Neutrophil (primary cell): ENCODE results near the gene JUP.
"Not testable (repeated sequence)": the region's sequence is repeated elsewhere in the genome, so short reads cannot be mapped to it uniquely, and the experiment has no call there.

Experiments used
- H3K27ac ChIP-seq: fragments of 200-600 bp; sonication (generic); 2 replicates; pipeline ENCODE4 v1.5.1; 2016; ENCODE audit warnings: mild to moderate bottlenecking, moderate library complexity
- H3K27me3 ChIP-seq: fragments of 200-600 bp; sonication (generic); 2 replicates; pipeline ENCODE4 v1.6.0; 2016; ENCODE audit warnings: mild to moderate bottlenecking
- H3K36me3 ChIP-seq: fragments of 200-600 bp; sonication (generic); 2 replicates; pipeline ENCODE4 v1.5.1; 2017
- H3K4me1 ChIP-seq, 2 experiments: fragments of 200-600 bp in 1 of 2; sonication (generic) in 1 of 2; 1 replicate in 1 of 2; 2 replicates in 1 of 2; pipeline versions ENCODE4 v1.5.1 to v1.6.1; 2013 to 2016; ENCODE audit warnings: low read depth in 1 of 2, low read length in 1 of 2, mild to moderate bottlenecking in 1 of 2, moderate library complexity in 1 of 2; ENCODE audit not compliant: control insufficient read depth in 1 of 2, insufficient read depth in 1 of 2
- H3K4me3 ChIP-seq, 2 experiments: fragments of 200-600 bp in 1 of 2; sonication (generic) in 1 of 2; 1 replicate in 1 of 2; 2 replicates in 1 of 2; pipeline ENCODE4 v1.5.1; 2013 to 2016; ENCODE audit warnings: low read depth in 1 of 2, low read length in 1 of 2, mild to moderate bottlenecking in 1 of 2, moderate library complexity in 1 of 2
- H3K9me3 ChIP-seq: fragments of 200-600 bp; sonication (generic); 2 replicates; pipeline ENCODE4 v1.5.1; 2016
- CTCF ChIP-seq: fragments of 200-600 bp; sonication (generic); IDR thresholded peaks from 2 replicates; pipeline ENCODE4 v1.5.1; 2016; ENCODE audit warnings: antibody characterized with exemption

JUP gene

GRCh38 chr17:41786227-41787020, at the start of gene JUP:
JUP (minus strand) TSS chr17:41786711; CDS start chr17:41771854, 14,857 bp downstream.
- Histone ChIP-seq H3K4me3 (peak within 1 kb of the TSS; percentile 45 to 54), H3K36me3 (no peaks in the 10 kb centered on the region), H3K27me3 (peaks cover 73% of the 10 kb centered on the region), H3K27ac (peak within 1 kb of the TSS; percentile 25), H3K4me1 (peaks cover 17 to 29% of the 10 kb centered on the region in 2 experiments), H3K9me3 (no peaks in the 10 kb centered on the region)
- TF ChIP-seq CTCF: peak; percentile 13

- H3K4me3 ChIP-seq: peak within 1 kb of the TSS; percentile 44 to 60
- H3K27me3 ChIP-seq: peaks cover 71% of the 10 kb centered on the region
- no peak for TF ChIP-seq CTCF
- H3K9me3 ChIP-seq: no peaks in the 10 kb centered on the region
- H3K36me3 ChIP-seq: no peaks in the 10 kb centered on the region
- no peak within 1 kb of the TSS for H3K27ac ChIP-seq
- peaks cover 3 to 12% of the 10 kb centered on the region in 2 experiments for H3K4me1 ChIP-seq
Observed at GRCh38 chr17:41835800-41836549, 49.5 kb upstream of the JUP start, which contains the start of gene NT5C3B. NT5C3B (minus strand) TSS chr17:41836232; CDS start chr17:41836193, 39 bp downstream.

GRCh38 chr17:41835214-41835799, 48.8 kb upstream of the JUP start:
- Histone ChIP-seq H3K27ac (no peak overlapping the region), H3K36me3 (no peaks in the 10 kb centered on the region), H3K9me3 (no peaks in the 10 kb centered on the region), H3K4me1 (peaks cover 3 to 12% of the 10 kb centered on the region in 2 experiments), H3K27me3 (peaks cover 66% of the 10 kb centered on the region), H3K4me3 (peak overlapping the region; percentile 44 to 60)
- TF ChIP-seq CTCF: no peak

GRCh38 chr17:41829961-41830360, 43.5 kb upstream of the JUP start:
- not testable (repeated sequence) for H3K27ac ChIP-seq, H3K36me3 ChIP-seq, H3K9me3 ChIP-seq, H3K4me1 ChIP-seq, H3K4me3 ChIP-seq
- peaks cover 15% of the 10 kb centered on the region for H3K27me3 ChIP-seq

- Histone ChIP-seq H3K9me3 (no peaks in the 10 kb centered on the region), H3K27ac (no peak overlapping the region), H3K27me3 (no peaks in the 10 kb centered on the region), H3K36me3 (no peaks in the 10 kb centered on the region), H3K4me3 (no peak overlapping the region), H3K4me1 (no peaks in the 10 kb centered on the region)
- no peak for TF ChIP-seq CTCF
Observed at GRCh38 chr17:41825175-41825845, 38.8 kb upstream of the JUP start.
